Embryonic facial prominence (tissue), 1 donor: ENCODE measurements around the gene CMTR2.
"Not testable (repeated sequence)": the region's sequence is repeated elsewhere in the genome, so short reads cannot be mapped to it uniquely, and the experiment has no call there.

Experiments
- DNase-seq: peaks from one replicate; pipeline ENCODE4 v3.0.0-alpha.2; 2016; ENCODE audit errors: extremely low spot score

CMTR2 gene

GRCh38 chr16:71288890-71289731, at the start of gene CMTR2:
TSS of gene CMTR2 (minus strand) at chr16:71289402. CDS start at chr16:71285920, 3,482 bp downstream.
- DNase-seq: peak; percentile 93

GRCh38 chr16:71338632-71339031, 49.4 kb upstream of the CMTR2 start:
- no peak for DNase-seq

- no peak for DNase-seq
Measured at GRCh38 chr16:71338193-71338592, 49.0 kb upstream of the CMTR2 start.

- DNase-seq: no peak
Measured at GRCh38 chr16:71337631-71338030, 48.4 kb upstream of the CMTR2 start.

GRCh38 chr16:71328151-71328550, 38.9 kb upstream of the CMTR2 start:
- DNase-seq: no peak

GRCh38 chr16:71327720-71328119, 38.5 kb upstream of the CMTR2 start:
- no peak for DNase-seq

GRCh38 chr16:71319999-71320398, 30.8 kb upstream of the CMTR2 start:
- DNase-seq: no peak

GRCh38 chr16:71315269-71315668, 26.1 kb upstream of the CMTR2 start:
- DNase-seq: no peak

- not testable (repeated sequence) for DNase-seq
Measured at GRCh38 chr16:71313591-71313990, 24.4 kb upstream of the CMTR2 start.

- DNase-seq: peak; percentile 34
Measured at GRCh38 chr16:71311553-71312158, 22.5 kb upstream of the CMTR2 start.

GRCh38 chr16:71303938-71304337, 14.7 kb upstream of the CMTR2 start:
- DNase-seq: no peak

- no peak for DNase-seq
Measured at GRCh38 chr16:71297341-71297634, 8.1 kb upstream of the CMTR2 start.

GRCh38 chr16:71296584-71297340, 7.6 kb upstream of the CMTR2 start:
- DNase-seq: no peak

- DNase-seq: no peak
Measured at GRCh38 chr16:71295950-71296349, 6.7 kb upstream of the CMTR2 start.

GRCh38 chr16:71293919-71294318, 4.7 kb upstream of the CMTR2 start:
- DNase-seq: no peak

GRCh38 chr16:71292095-71292494, 2.9 kb upstream of the CMTR2 start:
- DNase-seq: not testable (repeated sequence)

GRCh38 chr16:71289732-71290062, 495 bp upstream of the CMTR2 start:
- DNase-seq: no peak

- peak; percentile 9 for DNase-seq
Measured at GRCh38 chr16:71288570-71288889, 672 bp downstream of the CMTR2 start.

- no peak for DNase-seq
Measured at GRCh38 chr16:71287911-71288310, 1.3 kb downstream of the CMTR2 start.

- no peak for DNase-seq
Measured at GRCh38 chr16:71287454-71287853, 1.7 kb downstream of the CMTR2 start.

GRCh38 chr16:71283612-71284011, 5.6 kb downstream of the CMTR2 start:
- DNase-seq: no peak

GRCh38 chr16:71282943-71283342, 6.3 kb downstream of the CMTR2 start:
- DNase-seq: no peak
